IMR-90 (cell line): ENCODE data around the gene STX16.

Experiments
- CTCF ChIP-seq: conservative IDR thresholded peaks from 2 replicates; pipeline ENCODE4 v1.5.1; 2012; ENCODE audit warnings: mild to moderate bottlenecking, low read depth, low read length, improper control_type of control experiment
- FOS ChIP-seq: fragments of 150-350 bp; IDR thresholded peaks from 2 replicates; pipeline ENCODE4 v1.6.1; 2016; ENCODE audit warnings: low read depth, low read length
- NFE2L2 ChIP-seq: fragments of 150-350 bp; IDR thresholded peaks from 2 replicates; pipeline ENCODE4 v1.6.1; 2016; ENCODE audit warnings: low read depth, mild to moderate bottlenecking, low read length
- POLR2A ChIP-seq: IDR thresholded peaks from 2 replicates; pipeline ENCODE4 v1.6.1; 2012; ENCODE audit warnings: mild to moderate bottlenecking, low read depth, low read length

DNA sequence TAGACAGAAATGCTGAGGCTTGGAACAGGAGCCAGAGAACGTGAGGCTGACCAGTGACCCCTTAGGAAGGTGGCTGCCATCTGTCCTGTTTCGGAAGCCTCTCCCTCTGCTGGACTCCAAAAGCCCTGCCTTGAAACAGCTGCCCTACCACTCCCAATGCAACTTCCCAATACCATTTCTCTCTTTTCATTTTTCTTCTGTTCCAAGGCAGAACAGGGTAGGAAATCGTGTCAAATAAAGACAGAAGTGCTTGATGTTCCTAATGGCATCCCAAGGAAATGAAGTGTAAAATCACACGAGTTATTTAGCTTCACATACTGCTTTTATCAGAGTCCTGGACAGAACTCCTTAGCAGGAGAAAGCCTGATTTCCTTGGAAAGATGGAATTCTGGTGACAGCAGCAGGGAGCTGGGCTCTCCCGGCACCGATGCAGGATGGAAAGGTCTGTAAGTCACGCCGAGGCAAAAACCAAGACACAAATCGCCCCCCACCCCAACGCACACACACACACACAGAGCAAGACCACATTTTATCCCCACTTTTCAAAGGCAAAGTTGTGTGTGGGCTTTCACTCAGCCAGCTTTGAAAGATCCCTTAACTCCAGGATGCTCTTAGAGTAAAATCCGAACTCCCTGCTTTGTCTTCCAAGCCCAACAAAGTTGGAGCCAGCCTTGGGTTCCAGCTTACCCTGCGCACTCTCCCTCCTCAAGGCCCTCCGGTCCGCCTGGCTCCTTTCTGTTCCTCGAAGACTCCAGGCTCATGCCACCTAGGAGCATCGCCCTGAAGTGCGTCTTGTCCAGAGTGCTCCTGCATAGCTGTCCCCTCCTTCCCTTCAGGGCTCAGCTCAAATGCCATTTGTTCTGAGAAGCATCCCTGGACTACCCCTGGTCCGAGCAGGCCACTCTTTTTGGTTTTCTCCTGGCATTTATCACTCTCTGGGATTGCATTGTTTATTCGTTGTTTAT is 11.6 kb upstream of the STX16 start:
- no peak for TF ChIP-seq FOS
- TF ChIP-seq CTCF, result no peak
- no peak for TF ChIP-seq POLR2A
- no peak for TF ChIP-seq NFE2L2
